ENCODE measurements around the gene THAP4. TPM values are rescaled to one million over a fixed set of nuclear protein-coding genes. Genes with fewer than 3 reads are reported as not detected.
A peak's percentile ranks its signal among the peaks of the same experiment; 100 is the strongest.

THAP4 gene
- total RNA-seq, 1 donor from 2014 or later: 32.4 TPM

DNA sequence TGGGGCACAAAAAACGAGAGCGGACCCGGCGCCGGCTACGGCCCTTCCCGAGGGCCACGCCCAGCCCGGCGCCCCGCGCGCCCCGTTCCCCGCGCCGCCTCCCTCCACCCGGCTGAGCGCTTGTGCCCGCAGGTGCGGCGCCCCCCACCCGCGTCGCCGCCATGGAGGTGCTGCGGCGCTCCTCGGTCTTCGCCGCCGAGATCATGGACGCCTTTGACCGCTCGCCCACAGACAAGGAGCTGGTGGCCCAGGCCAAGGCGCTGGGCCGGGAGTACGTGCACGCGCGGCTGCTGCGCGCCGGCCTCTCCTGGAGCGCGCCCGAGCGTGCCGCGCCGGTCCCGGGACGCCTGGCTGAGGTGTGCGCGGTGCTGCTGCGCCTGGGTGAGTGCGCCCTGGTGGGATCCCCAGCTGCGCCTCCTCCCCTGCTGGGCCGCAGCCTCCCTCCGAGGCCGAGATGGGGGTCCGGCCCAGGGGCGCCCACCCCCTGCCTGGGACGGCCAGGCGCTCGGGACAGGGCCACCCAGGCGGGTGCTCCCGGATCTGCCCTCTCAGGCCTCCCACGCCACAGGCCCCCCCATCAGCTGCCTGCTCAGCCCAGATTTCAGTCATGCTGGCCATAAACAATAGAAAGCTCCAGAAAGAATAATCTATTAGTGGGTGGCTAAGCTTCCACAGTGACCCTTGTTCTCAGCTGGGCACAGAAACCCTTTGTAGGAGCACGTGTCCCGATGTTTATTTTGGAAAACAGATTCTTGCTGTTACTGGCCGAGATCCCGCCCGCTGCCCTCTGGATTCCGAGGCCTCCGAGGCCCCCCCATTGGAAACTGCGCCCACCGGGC lies 77.4 kb downstream of the THAP4 start:
- H3K4me1 Mint-ChIP-seq (ENCODE audit: low read depth, unreplicated experiment): no peaks in the 10 kb centered on the region
- TF ChIP-seq, protein P1, sequence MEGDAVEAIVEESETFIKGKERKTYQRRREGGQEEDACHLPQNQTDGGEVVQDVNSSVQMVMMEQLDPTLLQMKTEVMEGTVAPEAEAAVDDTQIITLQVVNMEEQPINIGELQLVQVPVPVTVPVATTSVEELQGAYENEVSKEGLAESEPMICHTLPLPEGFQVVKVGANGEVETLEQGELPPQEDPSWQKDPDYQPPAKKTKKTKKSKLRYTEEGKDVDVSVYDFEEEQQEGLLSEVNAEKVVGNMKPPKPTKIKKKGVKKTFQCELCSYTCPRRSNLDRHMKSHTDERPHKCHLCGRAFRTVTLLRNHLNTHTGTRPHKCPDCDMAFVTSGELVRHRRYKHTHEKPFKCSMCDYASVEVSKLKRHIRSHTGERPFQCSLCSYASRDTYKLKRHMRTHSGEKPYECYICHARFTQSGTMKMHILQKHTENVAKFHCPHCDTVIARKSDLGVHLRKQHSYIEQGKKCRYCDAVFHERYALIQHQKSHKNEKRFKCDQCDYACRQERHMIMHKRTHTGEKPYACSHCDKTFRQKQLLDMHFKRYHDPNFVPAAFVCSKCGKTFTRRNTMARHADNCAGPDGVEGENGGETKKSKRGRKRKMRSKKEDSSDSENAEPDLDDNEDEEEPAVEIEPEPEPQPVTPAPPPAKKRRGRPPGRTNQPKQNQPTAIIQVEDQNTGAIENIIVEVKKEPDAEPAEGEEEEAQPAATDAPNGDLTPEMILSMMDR (IDR thresholded peaks at IDR 0.05; ENCODE audit: partially characterized antibody, unreplicated experiment): no peak
- H3K9me3 Mint-ChIP-seq (ENCODE audit: unreplicated experiment): peaks cover 15% of the 10 kb centered on the region
- peak overlapping the region; percentile 57 for H3K4me3 Mint-ChIP-seq (ENCODE audit: unreplicated experiment)
- H3K27me3 Mint-ChIP-seq (ENCODE audit: unreplicated experiment): peaks cover 13% of the 10 kb centered on the region
- DNase-seq: peak; percentile 14
- H3K27ac Mint-ChIP-seq (ENCODE audit: unreplicated experiment): peak overlapping the region; percentile 38
- H3K36me3 Mint-ChIP-seq (ENCODE audit: unreplicated experiment): peaks cover 19% of the 10 kb centered on the region

DNA sequence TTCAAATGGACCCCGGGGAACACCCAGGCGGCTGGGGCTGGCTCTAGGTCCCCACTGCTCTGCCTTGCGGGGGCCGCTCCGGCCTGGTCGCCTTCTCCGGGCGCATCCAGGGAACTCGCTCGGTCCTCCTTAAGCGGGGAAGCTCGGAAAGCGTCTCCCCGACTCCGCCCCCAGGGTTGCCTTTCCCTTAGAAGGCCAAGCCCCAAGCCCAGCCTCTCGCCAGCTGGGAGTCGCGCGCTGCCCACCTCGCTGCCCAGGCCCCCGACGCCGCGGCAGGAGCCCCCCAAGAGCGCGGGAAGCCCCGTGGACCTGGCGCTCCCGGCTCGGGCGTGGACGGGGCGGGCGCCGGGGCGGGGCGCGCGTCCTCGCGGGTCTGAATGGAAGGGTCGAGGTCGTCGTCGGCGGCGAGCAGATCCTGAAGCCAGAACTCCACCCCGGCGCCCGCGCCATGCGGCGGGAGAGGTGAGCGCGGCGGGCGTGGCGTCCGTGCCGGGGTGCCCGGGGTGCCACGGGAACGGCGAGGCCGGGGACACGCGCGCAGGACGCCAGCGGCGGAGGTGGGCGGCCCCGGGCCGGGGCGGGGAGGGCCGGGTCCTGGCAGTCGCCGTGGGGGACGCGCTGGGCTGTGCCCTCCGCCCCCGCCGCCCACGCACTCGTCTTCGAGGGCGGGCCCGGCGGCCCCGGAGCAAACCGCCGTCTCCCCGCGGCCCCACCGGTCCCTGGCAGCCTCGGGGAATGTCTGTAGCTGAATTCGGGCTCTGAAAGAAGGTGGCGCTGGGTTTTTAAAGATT lies 78.2 kb downstream of the THAP4 start, which contains the start of gene BOK:
Gene BOK, plus strand, starts transcription at position 214 of the 791 bp plus-strand sequence. CDS start 739 bp downstream, outside the sequence.
- H3K36me3 Mint-ChIP-seq (ENCODE audit: unreplicated experiment): peaks cover 19% of the 10 kb centered on the region
- H3K4me1 Mint-ChIP-seq (ENCODE audit: low read depth, unreplicated experiment): no peaks in the 10 kb centered on the region
- H3K4me3 Mint-ChIP-seq (ENCODE audit: unreplicated experiment): peak within 1 kb of the TSS; percentile 82
- H3K27ac Mint-ChIP-seq (ENCODE audit: unreplicated experiment): peak within 1 kb of the TSS; percentile 44
- TF ChIP-seq, protein P1 (IDR thresholded peaks at IDR 0.05; ENCODE audit: partially characterized antibody, unreplicated experiment): no peak
- H3K9me3 Mint-ChIP-seq (ENCODE audit: unreplicated experiment): peaks cover 15% of the 10 kb centered on the region
- peak; percentile 67 for DNase-seq
- H3K27me3 Mint-ChIP-seq (ENCODE audit: unreplicated experiment): peaks cover 13% of the 10 kb centered on the region

DNA sequence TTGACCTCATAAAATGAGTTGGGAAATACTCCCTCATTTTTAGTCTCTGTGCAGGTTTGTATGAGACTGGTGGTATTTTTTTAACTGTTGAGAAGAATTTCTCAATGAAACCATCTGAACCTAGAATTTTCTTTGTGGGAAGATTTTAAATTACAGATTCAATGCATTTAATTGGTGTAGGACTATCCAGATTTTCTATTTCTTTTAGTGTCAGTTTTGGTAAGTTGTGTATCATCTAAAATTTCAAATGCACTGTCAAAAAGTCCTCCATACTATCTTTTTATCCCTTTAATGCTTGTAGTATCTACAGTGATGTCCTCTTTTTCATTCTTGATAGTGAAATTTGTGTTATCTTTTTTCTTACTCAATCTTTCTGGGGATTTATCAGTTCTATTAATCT lies 80.2 kb downstream of the THAP4 start:
- H3K4me1 Mint-ChIP-seq (ENCODE audit: low read depth, unreplicated experiment): no peaks in the 10 kb centered on the region
- H3K27me3 Mint-ChIP-seq (ENCODE audit: unreplicated experiment): peaks cover 14% of the 10 kb centered on the region
- no peak for DNase-seq
- peaks cover 24% of the 10 kb centered on the region for H3K36me3 Mint-ChIP-seq (ENCODE audit: unreplicated experiment)
- no peak overlapping the region for H3K4me3 Mint-ChIP-seq (ENCODE audit: unreplicated experiment)
- TF ChIP-seq, protein P1 (IDR thresholded peaks at IDR 0.05; ENCODE audit: partially characterized antibody, unreplicated experiment): no peak
- H3K9me3 Mint-ChIP-seq (ENCODE audit: unreplicated experiment): peaks cover 19% of the 10 kb centered on the region
- no peak overlapping the region for H3K27ac Mint-ChIP-seq (ENCODE audit: unreplicated experiment)

DNA sequence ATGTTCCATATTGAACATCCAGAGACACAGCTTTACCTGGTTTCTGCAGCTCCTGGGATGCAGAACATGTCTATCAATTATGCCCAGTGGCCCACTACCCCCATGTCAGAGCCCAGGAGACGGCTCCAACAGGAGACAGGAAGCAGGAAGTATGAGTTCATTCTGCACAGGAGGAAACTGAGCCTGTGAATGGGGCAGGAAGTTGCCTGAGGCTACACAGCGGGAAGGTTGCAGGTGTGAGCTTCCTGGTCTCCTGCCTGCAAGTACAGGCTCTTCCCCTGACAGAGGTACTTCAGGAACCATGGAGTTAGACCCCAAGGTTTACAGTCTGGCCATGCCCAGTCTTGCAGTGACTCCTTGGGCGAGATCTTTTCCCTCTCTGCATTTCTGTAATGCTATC lies 81.2 kb downstream of the THAP4 start:
- no peak for DNase-seq
- H3K27me3 Mint-ChIP-seq (ENCODE audit: unreplicated experiment): peaks cover 14% of the 10 kb centered on the region
- peaks cover 19% of the 10 kb centered on the region for H3K9me3 Mint-ChIP-seq (ENCODE audit: unreplicated experiment)
- no peak overlapping the region for H3K27ac Mint-ChIP-seq (ENCODE audit: unreplicated experiment)
- peaks cover 24% of the 10 kb centered on the region for H3K36me3 Mint-ChIP-seq (ENCODE audit: unreplicated experiment)
- TF ChIP-seq, protein P1 (IDR thresholded peaks at IDR 0.05; ENCODE audit: partially characterized antibody, unreplicated experiment): no peak
- no peak overlapping the region for H3K4me3 Mint-ChIP-seq (ENCODE audit: unreplicated experiment)
- no peaks in the 10 kb centered on the region for H3K4me1 Mint-ChIP-seq (ENCODE audit: low read depth, unreplicated experiment)
